ENCODE measurements around the gene RALY. TPM values are rescaled to one million over a fixed set of nuclear protein-coding genes. Genes with fewer than 3 reads are reported as not detected.

The RALY gene
- total RNA-seq, 2 donors from 2014 or later, result 136 to 182 TPM

- no peak for TF ChIP-seq CTCF (conservative IDR thresholded peaks at IDR 0.05)
- no peak for DNase-seq
- Mint-ChIP-seq H3K4me3 (no peak overlapping the region), H3K27ac (no peak overlapping the region), H3K4me1 (no peaks in the 10 kb centered on the region), H3K9me3 (no peaks in the 10 kb centered on the region), H3K36me3 (ENCODE audit: low read depth) (no peaks in the 10 kb centered on the region), H3K27me3 (ENCODE audit: insufficient read depth) (peaks cover 8% of the 10 kb centered on the region)
- Histone ChIP-seq H3K27ac (ENCODE audit: low read depth, low read length) (no peak overlapping the region), H3K36me3 (ENCODE audit: control insufficient read depth, insufficient read depth, low read length) (no peaks in the 10 kb centered on the region), H3K9me3 (ENCODE audit: control insufficient read depth, low read length) (no peaks in the 10 kb centered on the region), H3K4me3 (ENCODE audit: low read length) (no peak overlapping the region), H3K4me1 (ENCODE audit: control insufficient read depth, insufficient read depth, low read length) (peaks cover 3% of the 10 kb centered on the region), H3K9ac (ENCODE audit: extremely low read depth, low read length, poor library complexity, severe bottlenecking) (no peak overlapping the region), H3K27me3 (ENCODE audit: control insufficient read depth, insufficient read depth, low read length, poor library complexity, severe bottlenecking) (no peaks in the 10 kb centered on the region)
- 80 to 88% methylated on average over 2 of the region's 2 CpGs for WGBS, 2 experiments (ENCODE audit: insufficient coverage in 1 of 2, insufficient read length in 1 of 2)
Measured at GRCh38 chr20:34120213-34120612, 126.5 kb downstream of the RALY start.

- Histone ChIP-seq H3K4me3 (ENCODE audit: low read length) (no peak overlapping the region), H3K27ac (ENCODE audit: low read depth, low read length) (no peak overlapping the region), H3K9me3 (ENCODE audit: control insufficient read depth, low read length) (peaks cover 6% of the 10 kb centered on the region), H3K27me3 (ENCODE audit: control insufficient read depth, insufficient read depth, low read length, poor library complexity, severe bottlenecking) (no peaks in the 10 kb centered on the region), H3K9ac (ENCODE audit: extremely low read depth, low read length, poor library complexity, severe bottlenecking) (no peak overlapping the region), H3K36me3 (ENCODE audit: control insufficient read depth, insufficient read depth, low read length) (no peaks in the 10 kb centered on the region), H3K4me1 (ENCODE audit: control insufficient read depth, insufficient read depth, low read length) (peaks cover 3% of the 10 kb centered on the region)
- Mint-ChIP-seq H3K4me1 (no peaks in the 10 kb centered on the region), H3K27ac (no peak overlapping the region), H3K9me3 (no peaks in the 10 kb centered on the region), H3K4me3 (no peak overlapping the region), H3K27me3 (ENCODE audit: insufficient read depth) (peaks cover 11% of the 10 kb centered on the region), H3K36me3 (ENCODE audit: low read depth) (no peaks in the 10 kb centered on the region)
- no peak for TF ChIP-seq CTCF (conservative IDR thresholded peaks at IDR 0.05)
- DNase-seq, result no peak
- 92 to 94% methylated on average over 35 to 43 of the region's 43 CpGs for WGBS, 2 experiments (ENCODE audit: insufficient coverage in 1 of 2, insufficient read length in 1 of 2)
Measured at GRCh38 chr20:34122274-34122980, 128.7 kb downstream of the RALY start.

- Mint-ChIP-seq H3K4me1 (no peaks in the 10 kb centered on the region), H3K27ac (no peak overlapping the region), H3K4me3 (no peak overlapping the region), H3K36me3 (ENCODE audit: low read depth) (no peaks in the 10 kb centered on the region), H3K9me3 (no peaks in the 10 kb centered on the region), H3K27me3 (ENCODE audit: insufficient read depth) (peaks cover 11% of the 10 kb centered on the region)
- Histone ChIP-seq H3K9me3 (ENCODE audit: control insufficient read depth, low read length) (peaks cover 6% of the 10 kb centered on the region), H3K36me3 (ENCODE audit: control insufficient read depth, insufficient read depth, low read length) (no peaks in the 10 kb centered on the region), H3K27me3 (ENCODE audit: control insufficient read depth, insufficient read depth, low read length, poor library complexity, severe bottlenecking) (no peaks in the 10 kb centered on the region), H3K9ac (ENCODE audit: extremely low read depth, low read length, poor library complexity, severe bottlenecking) (no peak overlapping the region), H3K27ac (ENCODE audit: low read depth, low read length) (no peak overlapping the region), H3K4me3 (ENCODE audit: low read length) (no peak overlapping the region), H3K4me1 (ENCODE audit: control insufficient read depth, insufficient read depth, low read length) (peaks cover 3% of the 10 kb centered on the region)
- no peak for DNase-seq
- TF ChIP-seq CTCF (conservative IDR thresholded peaks at IDR 0.05), result no peak
Measured at GRCh38 chr20:34123309-34123708, 129.6 kb downstream of the RALY start.

Measured in endodermal cell (in vitro differentiated cells).